Neural crest cell (in vitro differentiated cells): ENCODE measurements around the gene NCOA5. TPM values are rescaled to one million over a fixed set of nuclear protein-coding genes. Genes with fewer than 3 reads are reported as not detected.
"Not testable (repeated sequence)": the region's sequence is repeated elsewhere in the genome, so short reads cannot be mapped to it uniquely, and the experiment has no call there.

Source experiments
- DNase-seq: peaks from one replicate; pipeline ENCODE4 v3.0.0; 2021; ENCODE audit warnings: low read depth, mixed read lengths, low spot score
- H3K27ac Mint-ChIP-seq: one replicate; pipeline ENCODE4 v1.8.0; 2021; ENCODE audit warnings: mild to moderate bottlenecking, mixed read lengths; ENCODE audit not compliant: unreplicated experiment
- H3K27me3 Mint-ChIP-seq: 2 replicates; pipeline ENCODE4 v1.8.0; 2021; ENCODE audit warnings: low read depth, mild to moderate bottlenecking, mixed read lengths
- H3K36me3 Mint-ChIP-seq: 2 replicates; pipeline ENCODE4 v1.8.0; 2021; ENCODE audit warnings: low read depth, mild to moderate bottlenecking, mixed read lengths
- H3K4me1 Mint-ChIP-seq: 2 replicates; pipeline ENCODE4 v1.8.0; 2021; ENCODE audit warnings: mixed read lengths
- H3K4me3 Mint-ChIP-seq: one replicate; pipeline ENCODE4 v1.8.0; 2021; ENCODE audit warnings: mild to moderate bottlenecking, mixed read lengths
- H3K9me3 Mint-ChIP-seq: 2 replicates; pipeline ENCODE4 v1.8.0; 2021; ENCODE audit warnings: mixed read lengths
- CTCF ChIP-seq: fragments of 200-600 bp; sonication (generic); conservative IDR thresholded peaks from 2 replicates; pipeline ENCODE4 v1.5.0; 2021; ENCODE audit warnings: antibody characterized with exemption, mild to moderate bottlenecking
- total RNA-seq: library from RNA; stranded (reverse); gene quantifications from 2 replicates; pipeline ENCODE4 v1.2.1, GENCODE V29; 2021

Gene NCOA5
- total RNA-seq, 1 donor from 2014 or later, result 69.5 TPM

- TF ChIP-seq CTCF, result no peak
- no peak for DNase-seq
- H3K27ac Mint-ChIP-seq, result no peak overlapping the region
These were observed 9.9 kb upstream of the NCOA5 start for GRCh38 chr20:46099491-46100287.

GRCh38 chr20:46093531-46093930, 3.8 kb upstream of the NCOA5 start:
- Mint-ChIP-seq H3K9me3 (no peaks in the 10 kb centered on the region), H3K36me3 (no peaks in the 10 kb centered on the region), H3K4me3 (no peak overlapping the region), H3K27ac (no peak overlapping the region), H3K4me1 (peaks cover 13% of the 10 kb centered on the region), H3K27me3 (peaks cover 11% of the 10 kb centered on the region)
- DNase-seq, result no peak
- TF ChIP-seq CTCF, result no peak

More at GRCh38 chr20:46099491-46100287, 9.9 kb upstream of the NCOA5 start:
- H3K4me3 Mint-ChIP-seq, result no peak overlapping the region
- H3K4me1 Mint-ChIP-seq, result no peaks in the 10 kb centered on the region
- no peaks in the 10 kb centered on the region for H3K36me3 Mint-ChIP-seq
- peaks cover 3% of the 10 kb centered on the region for H3K9me3 Mint-ChIP-seq
- H3K27me3 Mint-ChIP-seq, result peaks cover 57% of the 10 kb centered on the region

- not testable (repeated sequence) for H3K27me3 Mint-ChIP-seq, DNase-seq, H3K36me3 Mint-ChIP-seq, H3K27ac Mint-ChIP-seq, H3K9me3 Mint-ChIP-seq, H3K4me3 Mint-ChIP-seq
- peaks cover 27% of the 10 kb centered on the region for H3K4me1 Mint-ChIP-seq
These were observed 2.1 kb upstream of the NCOA5 start for GRCh38 chr20:46091622-46092535.

GRCh38 chr20:46089167-46089416, 670 bp downstream of the NCOA5 start:
- Mint-ChIP-seq H3K27ac (peak overlapping the region; percentile 96), H3K36me3 (no peaks in the 10 kb centered on the region), H3K4me1 (peaks cover 41% of the 10 kb centered on the region), H3K27me3 (no peaks in the 10 kb centered on the region), H3K4me3 (peak overlapping the region; percentile 92), H3K9me3 (no peaks in the 10 kb centered on the region)
- no peak for TF ChIP-seq CTCF
- DNase-seq, result no peak

GRCh38 chr20:46088409-46089166, 1.2 kb downstream of the NCOA5 start:
- Mint-ChIP-seq H3K27me3 (no peaks in the 10 kb centered on the region), H3K4me3 (peak overlapping the region; percentile 92), H3K9me3 (no peaks in the 10 kb centered on the region), H3K27ac (no peak overlapping the region), H3K36me3 (no peaks in the 10 kb centered on the region), H3K4me1 (peaks cover 42% of the 10 kb centered on the region)
- TF ChIP-seq CTCF, result no peak
- no peak for DNase-seq
